ENCODE data around the gene CCDC33.

Gene CCDC33

GRCh38 chr15:74291101-74292071 lies 55.3 kb downstream of the CCDC33 start:
- DNase-seq = peak; percentile 74

- DNase-seq = no peak
Measured at GRCh38 chr15:74293021-74293810, 57.1 kb downstream of the CCDC33 start.

- DNase-seq = no peak
Measured at GRCh38 chr15:74294010-74294409, 57.9 kb downstream of the CCDC33 start.

GRCh38 chr15:74295800-74296199 lies 59.7 kb downstream of the CCDC33 start:
- DNase-seq = no peak

- DNase-seq = no peak
Measured at GRCh38 chr15:74297887-74298286, 61.8 kb downstream of the CCDC33 start.

GRCh38 chr15:74300057-74300795 lies 64.1 kb downstream of the CCDC33 start:
- no peak for DNase-seq

GRCh38 chr15:74301583-74302361 lies 65.6 kb downstream of the CCDC33 start:
- no peak for DNase-seq

GRCh38 chr15:74302821-74303359 lies 66.8 kb downstream of the CCDC33 start:
- DNase-seq = no peak

GRCh38 chr15:74303741-74304309 lies 67.7 kb downstream of the CCDC33 start:
- no peak for DNase-seq

GRCh38 chr15:74304431-74304830 lies 68.3 kb downstream of the CCDC33 start:
- no peak for DNase-seq

- no peak for DNase-seq
Measured at GRCh38 chr15:74305687-74306086, 69.6 kb downstream of the CCDC33 start.

- DNase-seq = no peak
Measured at GRCh38 chr15:74306781-74307217, 70.7 kb downstream of the CCDC33 start.

GRCh38 chr15:74307827-74308811 lies 72.0 kb downstream of the CCDC33 start:
- DNase-seq = peak; percentile 64

GRCh38 chr15:74311734-74312444 lies 75.8 kb downstream of the CCDC33 start:
- no peak for DNase-seq

- DNase-seq = no peak
Measured at GRCh38 chr15:74312445-74313007, 76.4 kb downstream of the CCDC33 start.

- no peak for DNase-seq
Measured at GRCh38 chr15:74313889-74314288, 77.8 kb downstream of the CCDC33 start.

- peak; percentile 36 for DNase-seq
Measured at GRCh38 chr15:74314795-74315438, 78.8 kb downstream of the CCDC33 start.

- no peak for DNase-seq
Measured at GRCh38 chr15:74315626-74316025, 79.5 kb downstream of the CCDC33 start.

GRCh38 chr15:74316141-74316540 lies 80.0 kb downstream of the CCDC33 start:
- no peak for DNase-seq
